Endothelial cell (in vitro differentiated cells): Measurements from ENCODE around the gene TMEM170A. TPM values are rescaled to one million over a fixed set of nuclear protein-coding genes. Genes with fewer than 3 reads are reported as not detected.

ENCODE experiments used
- DNase-seq: peaks from one replicate; pipeline ENCODE4 v3.0.0; 2021; ENCODE audit warnings: low spot score
- H3K27ac Mint-ChIP-seq: one replicate; pipeline ENCODE4 v1.8.0; 2021; ENCODE audit warnings: mixed read lengths, inconsistent platforms; ENCODE audit not compliant: unreplicated experiment
- H3K27me3 Mint-ChIP-seq: one replicate; pipeline ENCODE4 v1.8.0; 2021; ENCODE audit warnings: mild to moderate bottlenecking, moderate library complexity, mixed read lengths, inconsistent platforms; ENCODE audit not compliant: unreplicated experiment
- H3K36me3 Mint-ChIP-seq: one replicate; pipeline ENCODE4 v1.8.0; 2021; ENCODE audit warnings: mild to moderate bottlenecking, low read depth, mixed read lengths, inconsistent platforms; ENCODE audit not compliant: unreplicated experiment
- H3K4me1 Mint-ChIP-seq: one replicate; pipeline ENCODE4 v1.8.0; 2021; ENCODE audit warnings: mild to moderate bottlenecking, mixed read lengths, inconsistent platforms; ENCODE audit not compliant: unreplicated experiment
- H3K4me3 Mint-ChIP-seq: one replicate; pipeline ENCODE4 v1.8.0; 2021; ENCODE audit warnings: mild to moderate bottlenecking, mixed read lengths, inconsistent platforms; ENCODE audit not compliant: unreplicated experiment
- H3K9me3 Mint-ChIP-seq: one replicate; pipeline ENCODE4 v1.8.0; 2021; ENCODE audit warnings: mixed read lengths, inconsistent platforms; ENCODE audit not compliant: unreplicated experiment
- CTCF ChIP-seq: fragments of 200-600 bp; sonication (generic); IDR thresholded peaks from one replicate; pipeline ENCODE4 v1.5.0; 2021; ENCODE audit warnings: antibody characterized with exemption; ENCODE audit not compliant: unreplicated experiment
- total RNA-seq: library from RNA; stranded (reverse); fragmentation: NEBNext Ultra II Directional; extraction: Animal tissue kit (Norgen Biotek cat#: 25700); gene quantifications from one replicate; pipeline ENCODE4 v1.2.1, GENCODE V29; 2021; ENCODE audit not compliant: unreplicated experiment

Gene TMEM170A
- total RNA-seq, 1 donor from 2014 or later = 38.0 TPM

GRCh38 chr16:75476817-75477216 lies 12.3 kb upstream of the TMEM170A start:
- no peak for DNase-seq
- Mint-ChIP-seq H3K36me3 (no peaks in the 10 kb centered on the region), H3K4me1 (no peaks in the 10 kb centered on the region), H3K27ac (no peak overlapping the region), H3K4me3 (no peak overlapping the region), H3K9me3 (no peaks in the 10 kb centered on the region), H3K27me3 (peaks cover 4% of the 10 kb centered on the region)
- no peak for TF ChIP-seq CTCF

GRCh38 chr16:75475420-75475847 lies 10.9 kb upstream of the TMEM170A start:
- Mint-ChIP-seq H3K4me1 (no peaks in the 10 kb centered on the region), H3K4me3 (no peak overlapping the region), H3K27ac (no peak overlapping the region), H3K27me3 (peaks cover 6% of the 10 kb centered on the region), H3K9me3 (no peaks in the 10 kb centered on the region), H3K36me3 (no peaks in the 10 kb centered on the region)
- no peak for TF ChIP-seq CTCF
- DNase-seq = no peak

- no peak overlapping the region for H3K4me3 Mint-ChIP-seq
- H3K36me3 Mint-ChIP-seq = no peaks in the 10 kb centered on the region
- H3K27me3 Mint-ChIP-seq = peaks cover 6% of the 10 kb centered on the region
- no peak for DNase-seq
- no peaks in the 10 kb centered on the region for H3K4me1 Mint-ChIP-seq
- H3K9me3 Mint-ChIP-seq = no peaks in the 10 kb centered on the region
- H3K27ac Mint-ChIP-seq = no peak overlapping the region
- no peak for TF ChIP-seq CTCF
Observed at GRCh38 chr16:75472908-75473877, 8.7 kb upstream of the TMEM170A start.

- peak; percentile 56 for DNase-seq
- Mint-ChIP-seq H3K27me3 (peaks cover 6% of the 10 kb centered on the region), H3K36me3 (no peaks in the 10 kb centered on the region), H3K9me3 (no peaks in the 10 kb centered on the region), H3K4me1 (no peaks in the 10 kb centered on the region), H3K4me3 (no peak overlapping the region), H3K27ac (no peak overlapping the region)
- peak; percentile 60 for TF ChIP-seq CTCF
Observed at GRCh38 chr16:75471723-75472633, 7.5 kb upstream of the TMEM170A start.
